AG04450 (cell line): ENCODE data around the gene RPS16. TPM values are rescaled to one million over a fixed set of nuclear protein-coding genes. Genes with fewer than 3 reads are reported as not detected.

Experiments used
- CTCF ChIA-PET: fragments of 300-600, 350-600 bp; formaldehyde crosslinking; extraction: SDS; loops from one replicate; lab custom pipeline; 2022; ENCODE audit warnings: antibody characterized with exemption, inconsistent platforms; lab: Charles Lee
- POLR2A ChIA-PET: fragments of 350-600 bp; formaldehyde crosslinking; extraction: SDS; loops from one replicate; lab custom pipeline; 2021; ENCODE audit warnings: antibody characterized with exemption, inconsistent platforms; lab: Yijun Ruan, JAX
- DNase-seq: peaks from one replicate; pipeline ENCODE4 v3.0.0-alpha.2; 2011; ENCODE audit warnings: low read depth, low spot score
- H3K27ac ChIP-seq: one replicate; pipeline ENCODE4 v1.5.1; 2012; ENCODE audit warnings: low read depth, low read length, control low read depth
- H3K27me3 ChIP-seq: one replicate; pipeline ENCODE4 v1.6.0; 2012; ENCODE audit warnings: low read length; ENCODE audit not compliant: control insufficient read depth, insufficient read depth
- H3K4me3 ChIP-seq: 2 replicates; pipeline ENCODE4 v1.5.1; 2011; ENCODE audit warnings: mild to moderate bottlenecking, low read depth, low read length, control low read depth
- H3K9me3 ChIP-seq: 2 replicates; pipeline ENCODE4 v1.5.1; 2012; ENCODE audit warnings: low read length; ENCODE audit not compliant: control insufficient read depth, insufficient read depth
- CTCF ChIP-seq: IDR thresholded peaks from 2 replicates; pipeline ENCODE4 v1.5.1; 2011; ENCODE audit warnings: low read depth, low read length, control low read depth, inconsistent platforms
- polyA plus RNA-seq: library from polyadenylated mRNA; depleted of rRNA; stranded (reverse); fragments of >200 nt; gene quantifications from 2 replicates; pipeline ENCODE4 v1.2.3, GENCODE V29; 2011

RPS16 gene
- polyA plus RNA-seq, 1 experiment: 1,488 TPM

DNA sequence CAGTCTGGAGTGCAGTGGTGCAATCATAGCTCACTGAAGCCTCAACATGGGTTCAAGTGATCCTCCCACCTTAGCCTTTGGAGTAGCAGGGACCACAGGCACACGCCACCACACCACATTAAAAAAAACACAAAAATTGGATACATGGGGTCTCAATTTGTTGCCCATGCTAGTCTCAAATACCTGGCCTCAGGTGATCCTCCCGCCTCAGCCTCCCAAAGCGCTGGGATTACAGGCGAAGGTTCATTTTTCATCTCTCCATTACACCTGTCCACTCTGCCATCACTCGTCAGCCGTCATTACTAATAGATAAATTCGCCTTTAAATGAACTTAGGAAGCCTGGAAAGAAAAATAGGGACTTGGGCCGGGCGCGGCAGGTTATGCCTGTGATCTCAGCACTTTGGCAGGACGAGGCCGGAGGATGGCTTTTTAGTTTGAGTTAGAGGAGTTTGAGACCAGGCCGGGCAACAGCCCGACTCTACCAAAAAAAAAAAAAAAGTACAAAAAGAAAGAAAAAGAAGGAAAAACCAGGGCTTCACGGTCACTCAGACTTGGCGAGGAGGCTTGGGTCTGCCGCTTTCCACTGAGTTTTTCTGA lies 8.9 kb upstream of the RPS16 start:
- POLR2A ChIA-PET: interaction anchor here (0.7 to 3.8 kb wide), 4 partner anchors 9 to 63 kb away, joined by 3 to 38 read pairs (median 4); partner anchors contain the start of gene RPS16
- no peak for TF ChIP-seq CTCF
- Histone ChIP-seq H3K27me3 (no peaks in the 10 kb centered on the region), H3K4me3 (peak overlapping the region; percentile 99), H3K9me3 (no peaks in the 10 kb centered on the region; the same call in 1 of the 2 replicates), H3K27ac (peak overlapping the region; percentile 94)
- CTCF ChIA-PET: interaction anchor here (0.6 to 2.5 kb wide), 4 partner anchors 30 to 102 kb away, joined by 3 to 7 read pairs (median 6); partner anchors contain the start of genes PLEKHG2 and SAMD4B
- DNase-seq: no peak

GRCh38 chr19:39438270-39438934 lies 2.7 kb upstream of the RPS16 start:
- Histone ChIP-seq H3K9me3 (no peaks in the 10 kb centered on the region), H3K4me3 (no peak overlapping the region), H3K27ac (no peak overlapping the region), H3K27me3 (no peaks in the 10 kb centered on the region)
- POLR2A ChIA-PET: interaction anchor here (0.6 to 1.2 kb wide), 5 partner anchors 10 to 1225 kb away, joined by 3 to 5 read pairs (median 3); no protein-coding TSS in a partner anchor
- CTCF ChIA-PET: interaction anchor here (1.0 kb wide), 1 partner anchor 94 kb away, joined by 5 read pairs; the partner anchor contains the start of gene EID2B
- no peak for DNase-seq
- no peak for TF ChIP-seq CTCF

DNA sequence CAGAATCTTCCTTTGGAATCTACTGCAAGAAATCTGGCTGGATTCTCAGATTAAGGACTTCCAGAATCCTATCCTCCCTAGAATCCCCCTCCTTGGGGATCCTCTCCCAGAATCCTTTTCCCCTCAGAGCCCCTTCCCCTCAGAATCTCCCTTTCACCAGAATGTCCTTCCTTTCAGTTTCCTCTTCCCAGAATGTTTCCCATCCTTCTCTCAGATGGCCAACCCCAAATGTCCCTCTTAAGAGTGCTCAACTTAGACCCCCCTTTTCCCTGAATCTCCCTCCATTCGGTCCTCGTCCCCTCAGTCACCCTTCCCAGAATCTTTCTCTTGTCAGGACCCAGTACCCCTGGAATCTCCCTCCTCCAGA lies 584 bp upstream of the RPS16 start:
- Histone ChIP-seq H3K4me3 (peak overlapping the region; percentile 64), H3K27me3 (no peaks in the 10 kb centered on the region), H3K27ac (peak overlapping the region; percentile 77), H3K9me3 (no peaks in the 10 kb centered on the region)
- TF ChIP-seq CTCF: no peak
- POLR2A ChIA-PET: interaction anchor here (0.6 to 1.9 kb wide), 25 partner anchors 10 to 985 kb away, joined by 3 to 44 read pairs (median 6); partner anchors contain the start of genes DLL3, DYRK1B, EID2 and EID2B
- no peak for DNase-seq
- CTCF ChIA-PET: interaction anchor here (0.7 to 1.8 kb wide), 7 partner anchors 18 to 98 kb away, joined by 3 to 10 read pairs (median 5); partner anchors contain the start of genes EID2B and PLEKHG2

GRCh38 chr19:39434123-39435076 lies 1.3 kb downstream of the RPS16 start:
- CTCF ChIA-PET: interaction anchor here (1.4 to 1.8 kb wide), 4 partner anchors 23 to 98 kb away, joined by 5 to 10 read pairs (median 8); partner anchors contain the start of genes EID2B and PLEKHG2
- peak overlapping the region; percentile 52 for H3K27ac ChIP-seq
- no peak for DNase-seq
- H3K27me3 ChIP-seq: no peaks in the 10 kb centered on the region
- no peak for TF ChIP-seq CTCF
- peak overlapping the region; percentile 99 for H3K4me3 ChIP-seq
- H3K9me3 ChIP-seq: no peaks in the 10 kb centered on the region
- POLR2A ChIA-PET: interaction anchor here (0.7 to 1.9 kb wide), 9 partner anchors 9 to 62 kb away, joined by 3 to 44 read pairs (median 20); partner anchors contain the start of genes MED29, PAF1, PLEKHG2 and SUPT5H
